Kidney capillary endothelial cell (primary cell): ENCODE results near the gene SLC37A1.

Experiments used
- DNase-seq: peaks from one replicate; pipeline ENCODE4 v3.0.0-alpha.2; 2018; ENCODE audit warnings: low spot score

Gene SLC37A1

DNA sequence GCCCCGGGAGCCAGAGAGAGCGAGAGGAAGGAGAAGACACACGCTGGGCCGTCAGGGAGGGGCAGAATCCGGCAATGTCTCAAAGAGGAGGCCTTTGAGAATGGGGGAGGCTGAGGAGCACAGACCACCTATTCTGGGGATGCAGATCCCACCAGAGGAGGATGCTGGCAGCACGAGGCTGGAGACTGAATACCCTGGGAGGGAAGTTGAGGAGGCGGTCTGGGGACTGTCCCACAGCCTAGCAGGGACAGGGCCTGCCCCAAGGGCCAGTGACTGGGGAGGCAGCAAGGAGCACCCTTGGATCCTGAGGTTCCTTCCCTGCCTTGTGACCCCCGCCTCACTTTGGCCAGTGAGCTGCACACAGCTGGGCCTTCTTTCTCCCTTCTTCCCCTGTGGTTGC lies 49.2 kb downstream of the SLC37A1 start:
- DNase-seq = no peak

DNA sequence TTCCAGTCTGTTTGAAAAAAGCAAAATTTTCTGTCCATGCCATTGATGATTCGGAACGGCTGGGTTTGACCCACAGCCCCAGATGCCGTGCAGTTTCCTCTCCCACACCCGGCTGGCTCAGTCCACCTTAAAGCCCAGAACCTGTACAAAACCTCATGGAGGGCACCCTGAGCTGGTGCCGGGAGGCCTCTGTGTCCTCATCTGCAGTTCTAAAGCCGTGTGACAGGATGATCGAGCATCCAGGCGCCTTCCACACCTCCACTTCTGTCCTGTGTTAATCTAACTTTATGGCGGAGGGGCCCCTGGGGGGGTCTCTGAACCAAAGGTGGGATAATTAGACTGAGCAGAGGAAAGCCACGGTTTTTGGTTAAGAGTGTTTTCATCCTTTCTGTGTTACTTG lies 49.6 kb downstream of the SLC37A1 start:
- no peak for DNase-seq

DNA sequence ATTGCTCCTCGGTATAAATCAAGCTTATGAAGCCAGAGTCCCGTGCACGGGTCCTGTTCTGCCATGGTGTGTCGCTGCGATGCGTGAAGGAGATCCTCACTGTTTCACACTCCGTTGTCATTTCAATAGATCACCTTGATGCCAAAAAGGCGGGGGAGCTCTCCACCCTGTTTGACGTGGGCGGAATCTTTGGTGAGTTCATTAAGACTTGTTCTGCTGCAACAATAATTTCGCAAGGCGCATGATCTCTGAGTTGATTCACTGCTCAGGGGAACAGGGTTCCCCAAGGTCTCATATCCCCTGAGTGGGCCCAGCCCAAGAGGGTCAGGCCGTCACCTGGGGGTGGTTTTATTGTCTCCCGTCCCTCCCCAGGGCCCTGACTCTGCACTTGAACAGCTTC lies 50.0 kb downstream of the SLC37A1 start:
- no peak for DNase-seq

DNA sequence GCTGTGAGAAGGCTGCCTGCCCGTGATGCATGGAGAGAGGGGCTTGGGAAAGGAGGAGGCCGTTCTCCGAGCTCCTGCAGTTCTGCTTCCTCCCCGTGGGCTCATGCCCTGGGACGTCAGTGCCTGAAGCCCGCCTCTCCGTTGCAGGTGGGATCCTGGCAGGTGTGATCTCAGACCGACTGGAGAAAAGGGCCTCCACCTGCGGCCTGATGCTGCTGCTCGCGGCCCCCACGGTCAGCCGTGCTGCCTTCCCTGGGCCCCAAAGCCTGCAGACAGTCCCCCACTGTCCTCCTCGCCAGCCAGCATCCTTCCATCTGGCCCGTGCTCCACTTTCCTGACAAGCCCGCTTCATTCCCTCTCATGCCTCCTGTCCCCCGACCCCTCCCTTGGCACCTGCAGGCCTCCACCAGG lies 50.9 kb downstream of the SLC37A1 start:
- no peak for DNase-seq

DNA sequence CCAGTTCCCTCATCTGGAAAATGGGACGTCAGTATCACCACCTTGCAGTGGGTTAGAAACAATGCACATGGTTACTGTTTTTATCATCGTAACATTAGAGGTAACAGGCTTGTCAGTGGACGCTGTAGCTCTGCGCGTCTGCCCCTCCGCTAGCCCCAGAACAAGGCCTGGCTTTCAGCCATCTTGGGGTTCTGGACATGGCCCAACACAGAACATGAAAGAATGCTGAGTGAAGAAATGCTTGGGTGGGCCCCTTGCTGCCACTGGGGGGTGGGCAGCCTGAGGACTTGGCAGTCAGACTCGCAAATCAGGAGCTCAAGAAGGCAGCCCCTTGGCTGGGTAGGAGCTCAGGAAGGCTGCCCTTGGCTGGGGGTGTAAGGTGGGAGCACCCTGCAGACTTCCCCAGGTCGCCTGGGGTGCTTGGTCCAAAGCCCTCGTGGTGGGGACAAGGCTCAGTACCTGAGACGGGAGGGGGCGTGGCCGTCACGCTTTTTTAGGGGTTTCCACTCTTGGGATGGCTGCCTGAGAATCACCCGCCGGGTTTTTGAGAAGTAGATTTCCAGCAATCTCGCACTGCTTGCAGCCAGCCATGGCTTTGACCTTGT lies 51.7 kb downstream of the SLC37A1 start:
- no peak for DNase-seq

DNA sequence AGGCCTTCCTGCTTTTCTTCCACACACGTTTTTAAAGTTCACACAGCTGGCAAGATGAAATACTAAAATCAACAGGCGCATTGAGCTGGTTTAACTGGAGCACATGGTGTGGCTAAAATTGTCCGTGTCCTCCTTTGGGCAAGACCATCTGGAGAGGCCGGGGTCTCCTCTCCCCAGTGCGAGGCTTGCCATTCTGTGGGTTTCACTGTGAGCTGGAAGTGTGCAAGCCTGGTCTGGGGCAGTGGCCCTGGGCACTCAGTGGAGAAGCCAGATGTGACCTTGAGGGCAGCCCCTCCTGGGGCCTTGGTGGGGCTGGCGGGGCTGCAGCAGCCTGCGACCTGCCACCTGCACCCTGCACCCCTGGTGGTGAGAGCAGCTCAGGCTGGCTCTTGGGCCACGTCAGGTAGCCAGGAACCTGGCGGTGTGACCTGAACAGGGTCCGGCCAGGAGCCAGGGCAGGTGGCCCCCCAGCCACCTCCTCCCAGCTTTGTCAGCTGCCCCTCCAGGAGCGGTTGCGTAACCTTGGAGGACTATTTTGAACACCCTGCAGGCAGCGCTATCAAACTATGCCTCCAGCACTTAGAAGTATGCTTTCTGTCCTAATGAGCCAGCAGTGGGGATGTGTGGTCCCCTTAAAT lies 52.4 kb downstream of the SLC37A1 start:
- DNase-seq = no peak

DNA sequence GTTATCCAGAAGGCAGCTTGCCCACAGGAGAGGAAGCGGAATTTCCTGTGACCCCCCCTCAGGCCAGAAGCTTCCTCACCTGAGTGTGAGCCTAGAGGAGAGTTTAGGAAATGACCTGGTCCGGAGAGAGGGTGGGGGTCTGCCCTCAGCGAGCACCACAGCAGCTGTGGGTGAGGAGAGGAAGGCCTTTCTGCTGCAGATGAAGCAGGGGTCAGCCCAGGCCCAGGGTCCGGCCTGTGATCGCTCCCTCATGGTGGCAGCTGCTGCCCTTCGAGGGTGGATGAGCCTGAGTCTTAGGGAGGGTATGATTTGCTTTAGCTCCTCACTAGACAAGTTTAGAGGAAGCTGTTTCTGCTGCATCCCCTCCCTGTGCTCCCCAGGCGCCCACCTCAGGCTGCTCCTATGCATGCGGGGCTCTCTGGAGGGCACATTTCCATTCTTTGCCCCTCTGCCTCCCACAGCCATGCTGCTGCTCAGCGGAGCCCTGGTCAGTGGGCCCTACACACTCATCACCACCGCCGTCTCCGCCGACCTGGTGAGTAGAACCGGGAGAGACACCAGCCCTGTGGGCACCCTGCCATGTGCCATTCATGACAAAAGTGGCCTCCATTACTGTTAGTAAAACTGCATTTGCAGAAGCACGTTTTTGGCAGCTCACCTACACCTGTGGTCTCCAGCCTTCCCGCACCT lies 53.0 kb downstream of the SLC37A1 start:
- DNase-seq = no peak

DNA sequence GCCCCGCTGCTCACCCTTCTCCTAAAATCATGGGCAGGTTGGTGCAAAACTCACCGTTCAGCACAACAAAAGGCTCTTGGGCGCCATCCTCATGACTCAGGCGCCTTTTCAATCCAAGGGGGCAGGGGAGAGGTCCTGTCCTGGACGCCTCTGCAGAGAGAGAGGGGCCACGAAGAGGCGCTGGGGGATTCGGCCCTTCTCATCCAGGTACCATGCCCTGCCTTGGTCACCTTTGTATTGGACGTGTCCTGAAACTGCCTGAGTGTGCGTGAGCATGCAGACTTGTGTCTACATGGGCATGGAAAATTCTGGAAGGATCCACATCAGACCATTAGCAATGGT lies 53.5 kb downstream of the SLC37A1 start:
- DNase-seq = no peak

DNA sequence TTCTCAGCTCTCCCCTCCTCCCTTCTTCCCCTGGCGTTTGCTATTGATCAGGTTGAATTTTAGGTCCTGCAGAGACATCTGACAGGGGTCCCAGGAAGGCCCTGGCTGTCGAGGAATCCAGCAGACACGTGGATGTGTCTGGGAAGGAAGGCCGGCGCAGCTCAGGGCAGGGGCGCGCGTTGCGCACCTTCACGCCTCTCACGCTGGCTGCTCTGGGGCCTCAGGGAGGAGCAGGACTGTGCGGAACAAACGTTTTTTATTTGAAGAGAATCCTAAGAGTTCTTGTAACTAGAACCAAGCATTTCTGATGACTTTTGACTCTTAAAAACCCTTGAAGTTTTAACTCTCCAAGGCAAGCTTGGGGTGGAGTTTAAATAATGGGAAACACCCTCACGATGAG lies 54.2 kb downstream of the SLC37A1 start:
- DNase-seq = no peak

DNA sequence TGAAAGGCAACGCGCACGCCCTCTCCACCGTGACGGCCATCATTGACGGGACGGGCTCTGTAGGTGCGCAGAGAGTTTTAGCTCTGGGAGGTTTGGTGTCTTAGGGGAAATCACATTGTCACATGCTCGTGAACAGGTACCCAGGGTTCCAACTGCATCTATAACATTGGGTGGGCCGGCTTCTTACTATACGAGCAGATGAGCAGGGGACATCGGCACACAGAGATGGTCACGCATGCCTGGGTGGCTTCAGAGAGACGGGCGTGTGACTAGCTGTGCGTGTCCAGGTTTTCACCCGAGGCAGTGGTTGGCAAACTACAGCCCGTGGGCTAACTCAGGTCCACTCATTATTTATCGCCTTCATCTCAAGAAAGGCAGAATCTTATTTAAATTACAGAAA lies 54.7 kb downstream of the SLC37A1 start:
- no peak for DNase-seq

DNA sequence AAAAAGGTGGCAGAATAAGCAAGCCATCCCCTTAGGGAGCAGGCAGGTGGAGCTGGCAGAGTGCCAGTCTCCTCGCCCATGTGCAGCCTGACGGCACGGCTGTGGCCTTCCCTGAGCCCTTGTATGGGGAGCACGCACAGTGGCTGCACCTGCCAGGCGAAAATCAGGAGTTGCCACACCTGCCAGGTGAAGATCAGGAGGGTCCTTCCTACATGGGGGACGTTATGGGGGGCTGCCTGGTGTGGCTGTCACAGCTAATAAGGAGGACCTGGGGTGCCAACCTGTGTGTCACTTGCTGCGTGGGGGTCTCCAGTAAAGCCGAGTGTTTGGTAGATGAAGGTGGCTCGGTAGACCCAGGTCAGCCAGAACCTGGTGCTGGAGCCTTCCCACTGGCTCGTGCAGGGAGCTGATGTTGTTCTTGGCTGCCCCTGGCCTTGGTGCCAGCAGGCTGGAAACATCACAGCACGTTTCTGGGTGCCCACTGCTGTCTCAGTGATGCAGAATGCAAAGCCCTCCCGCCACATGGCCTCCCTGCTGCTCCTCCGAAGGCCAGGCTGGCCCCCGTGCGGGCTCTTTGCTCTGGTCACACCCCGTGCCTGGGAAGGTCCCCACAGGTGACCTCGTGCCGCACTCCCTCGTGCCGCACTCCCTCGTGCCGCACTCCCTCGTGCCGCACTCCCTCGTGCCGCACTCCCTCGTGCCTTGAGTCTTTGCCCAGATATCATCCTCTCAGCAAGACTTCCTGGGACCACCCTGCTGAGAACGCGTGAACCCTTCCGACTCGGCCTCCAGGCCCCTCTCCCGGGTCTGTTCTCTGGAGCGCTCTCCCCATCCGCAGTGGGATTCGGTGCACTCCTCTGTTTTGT lies 55.4 kb downstream of the SLC37A1 start:
- DNase-seq = no peak

DNA sequence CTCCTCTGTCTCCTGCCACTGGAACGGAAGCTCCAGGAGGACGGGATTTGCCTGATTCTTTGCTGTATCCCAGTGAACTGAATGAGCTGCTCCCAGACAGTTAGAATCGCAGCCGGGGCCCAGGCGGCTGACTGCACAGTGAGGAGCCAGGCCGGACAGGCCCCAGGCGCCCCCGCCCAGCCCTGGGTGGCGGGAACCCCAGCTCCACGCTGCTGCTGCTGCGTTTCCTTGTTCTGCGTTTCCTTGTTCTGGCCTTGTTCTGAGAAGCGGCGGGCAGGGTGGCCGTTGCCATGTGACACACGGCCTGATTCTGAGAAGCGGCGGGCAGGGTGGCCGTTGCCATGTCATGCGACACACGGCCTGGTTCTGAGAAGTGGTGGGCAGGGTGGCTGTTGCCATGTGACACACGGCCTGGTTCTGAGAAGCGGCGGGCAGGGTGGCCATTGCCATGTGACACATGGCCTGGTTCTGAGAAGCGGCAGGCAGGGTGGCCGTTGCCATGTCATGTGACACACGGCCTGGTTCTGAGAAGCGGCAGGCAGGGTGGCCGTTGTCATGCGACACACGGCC lies 56.2 kb downstream of the SLC37A1 start:
- DNase-seq = no peak

DNA sequence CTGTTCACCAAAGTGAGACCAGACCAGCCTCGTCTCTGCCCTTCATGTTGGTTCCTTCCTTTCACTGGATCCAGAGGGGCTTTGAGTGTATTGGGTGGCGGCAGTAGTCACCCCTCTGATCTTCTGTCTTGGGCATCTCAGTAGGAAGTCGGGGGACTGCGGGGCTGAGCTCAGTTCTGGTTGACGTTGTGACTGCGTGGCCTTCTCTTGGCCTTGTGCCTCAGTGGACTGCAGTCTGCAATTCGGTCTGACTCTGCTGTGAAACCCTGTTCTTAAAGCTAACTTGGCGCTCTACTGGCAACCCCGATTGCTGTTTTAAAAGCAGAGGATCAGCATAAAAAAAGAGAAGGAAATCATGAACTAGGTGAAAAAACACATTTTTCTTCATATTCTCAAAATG lies 56.7 kb downstream of the SLC37A1 start:
- DNase-seq = no peak

DNA sequence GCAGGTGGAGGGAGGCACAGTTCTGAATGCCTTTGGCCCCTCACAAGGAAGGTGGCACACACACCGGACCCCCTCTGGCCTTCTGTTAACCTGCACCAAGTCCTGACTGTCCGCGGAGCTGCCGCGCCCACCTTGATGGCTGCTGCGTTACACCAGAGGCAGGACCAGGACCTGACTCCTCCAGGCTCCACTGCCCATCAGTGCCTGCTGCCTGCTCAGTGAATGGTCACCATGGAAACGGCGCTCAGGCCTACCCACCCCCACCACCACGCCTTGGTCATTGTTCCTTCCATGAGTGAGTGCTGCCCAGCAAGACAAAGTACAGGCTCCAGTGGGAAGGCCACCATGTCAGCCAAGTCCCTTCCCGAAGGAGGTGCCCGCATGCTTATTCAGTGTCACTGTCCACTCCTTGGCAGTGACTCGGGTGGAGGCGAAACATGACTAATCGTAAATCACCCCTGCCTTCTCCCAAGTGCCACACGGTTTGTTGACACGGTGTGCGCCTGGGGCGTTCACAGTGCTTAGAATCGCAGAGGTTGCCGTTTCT lies 57.3 kb downstream of the SLC37A1 start:
- no peak for DNase-seq

DNA sequence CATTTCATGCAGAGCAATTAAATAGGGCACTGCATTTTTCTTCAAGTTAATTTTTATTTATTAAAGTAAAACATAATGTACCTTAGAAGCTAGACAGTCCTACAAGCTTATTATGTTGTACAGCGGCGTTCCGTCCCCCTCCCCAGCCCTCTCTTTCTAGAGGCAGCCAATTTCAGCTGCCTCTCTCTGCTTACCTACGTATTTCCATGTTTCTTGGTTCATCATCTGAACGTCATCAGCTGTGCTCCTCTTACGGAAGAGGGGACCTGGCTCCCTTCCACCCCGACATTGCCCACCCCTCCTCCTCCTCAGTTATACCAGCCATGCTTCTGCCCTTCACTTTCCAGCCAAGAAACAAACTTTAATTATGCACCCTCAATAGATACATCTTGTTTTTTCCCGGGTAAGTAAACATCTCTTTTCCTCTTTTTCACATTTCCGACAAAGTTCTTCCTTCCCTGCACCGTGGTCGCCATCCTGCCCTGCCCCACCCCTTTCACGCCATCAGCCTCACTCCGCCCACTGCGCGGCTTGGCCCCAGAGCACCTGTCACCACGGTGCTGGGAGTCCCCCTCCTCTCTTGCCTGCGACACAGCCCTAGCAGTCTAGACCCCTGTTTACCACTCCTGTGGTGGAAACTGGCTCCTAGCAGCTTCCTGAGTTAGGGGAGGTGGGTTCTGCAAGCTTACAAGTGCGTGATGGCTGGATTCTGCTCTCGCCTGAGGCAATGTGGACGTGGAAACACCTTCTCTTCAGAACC lies 57.9 kb downstream of the SLC37A1 start:
- no peak for DNase-seq

DNA sequence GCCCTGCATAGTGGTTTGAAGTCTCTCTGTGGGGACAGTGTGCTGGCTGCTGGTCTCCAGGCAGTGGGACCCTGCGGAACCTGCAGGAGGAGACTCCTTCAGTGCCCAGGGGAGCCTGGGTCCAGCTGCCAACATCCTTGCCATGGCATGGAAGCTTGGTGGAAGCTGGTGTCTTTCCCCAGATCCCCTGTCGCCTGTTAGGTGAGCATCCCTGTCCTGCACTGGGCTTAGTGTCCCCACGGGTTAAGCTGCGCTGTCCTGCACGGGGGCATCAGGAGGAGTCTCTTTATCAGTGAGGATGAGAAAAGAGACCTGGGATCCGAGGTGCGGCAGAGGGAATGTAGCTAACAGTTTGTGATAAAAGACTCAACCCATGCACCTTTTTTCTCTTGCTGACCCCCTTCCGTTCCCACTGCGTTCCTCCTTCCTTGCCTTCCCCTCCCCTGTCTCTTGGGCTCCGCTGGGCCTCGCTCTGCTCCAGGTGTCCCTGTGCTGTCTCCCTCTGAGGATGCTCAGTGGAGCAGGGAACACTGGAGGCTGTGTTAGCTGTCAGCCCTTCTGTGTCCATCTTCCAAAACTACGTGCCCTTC lies 59.3 kb downstream of the SLC37A1 start:
- no peak for DNase-seq

DNA sequence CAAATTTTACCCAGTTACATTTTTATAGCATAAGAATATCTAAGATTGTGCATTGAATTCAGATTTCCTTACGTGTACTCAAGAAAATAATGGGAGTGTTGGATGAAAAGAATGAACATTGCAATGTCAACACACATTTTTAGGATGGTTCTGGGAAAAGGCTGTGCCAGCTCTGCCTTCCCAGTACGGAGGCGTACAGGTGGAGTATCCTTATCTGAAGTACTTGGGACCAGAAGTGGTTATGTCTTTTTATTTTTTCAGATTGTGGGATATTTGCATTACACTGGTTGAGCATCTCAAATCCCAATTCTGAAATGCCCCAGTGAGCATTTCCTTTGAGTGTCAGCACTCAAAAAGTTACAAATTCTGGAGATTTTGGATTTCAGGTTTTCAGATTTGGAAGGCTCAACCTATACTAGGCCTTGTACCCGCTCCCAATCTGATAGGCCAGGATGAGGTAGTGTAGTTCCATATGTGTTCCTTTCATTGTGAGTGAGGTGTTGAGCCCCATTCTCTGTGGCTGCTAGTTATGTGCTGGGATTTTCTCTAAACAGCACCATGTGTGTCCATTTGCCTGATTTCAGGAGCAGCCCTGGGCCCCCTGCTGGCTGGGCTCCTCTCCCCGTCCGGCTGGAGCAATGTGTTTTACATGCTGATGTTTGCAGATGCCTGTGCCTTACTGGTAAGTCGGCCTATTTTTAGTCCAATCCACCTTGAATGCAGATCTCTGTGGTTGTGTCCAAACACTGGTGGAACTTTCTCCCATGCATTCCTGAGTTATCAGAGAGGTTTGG lies 60.8 kb downstream of the SLC37A1 start:
- DNase-seq = no peak

DNA sequence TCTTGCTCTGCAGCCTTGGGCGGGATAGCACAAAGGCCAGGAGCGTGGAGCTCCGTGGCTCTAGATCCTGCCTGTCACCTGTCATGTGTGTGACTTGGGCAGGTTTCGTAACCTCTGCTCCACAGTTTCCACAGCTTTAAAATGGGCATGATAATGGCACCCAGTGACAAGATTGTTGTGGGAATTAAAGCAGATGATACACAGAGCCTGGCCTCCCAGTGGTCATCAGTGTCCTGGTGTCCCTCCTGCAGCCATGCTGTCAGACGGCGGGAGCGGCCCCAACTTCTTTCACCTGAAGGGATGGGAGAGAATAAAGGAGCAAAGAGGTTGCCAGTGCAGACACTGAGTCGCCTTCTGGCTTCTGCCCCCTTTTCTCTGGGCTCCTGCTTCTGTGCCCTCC lies 61.5 kb downstream of the SLC37A1 start:
- no peak for DNase-seq

DNA sequence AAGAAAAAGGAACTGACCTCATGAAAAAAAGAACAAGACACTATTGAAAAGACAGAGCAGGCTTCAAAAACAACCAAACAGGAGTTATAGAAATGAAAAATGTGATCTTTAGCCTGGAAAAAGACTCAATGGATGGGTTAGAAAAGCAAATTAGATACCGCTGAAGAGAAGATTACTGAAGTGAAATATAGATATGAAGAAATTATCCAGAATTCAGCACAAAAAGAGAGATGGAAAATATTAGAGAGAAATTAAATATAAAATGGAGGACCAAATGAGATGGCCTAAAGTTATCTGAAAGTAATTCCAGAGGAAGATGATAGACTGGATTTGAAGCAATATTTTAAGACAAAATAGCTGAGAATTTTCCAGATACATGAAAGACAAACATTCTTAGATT lies 63.0 kb downstream of the SLC37A1 start:
- DNase-seq = no peak

DNA sequence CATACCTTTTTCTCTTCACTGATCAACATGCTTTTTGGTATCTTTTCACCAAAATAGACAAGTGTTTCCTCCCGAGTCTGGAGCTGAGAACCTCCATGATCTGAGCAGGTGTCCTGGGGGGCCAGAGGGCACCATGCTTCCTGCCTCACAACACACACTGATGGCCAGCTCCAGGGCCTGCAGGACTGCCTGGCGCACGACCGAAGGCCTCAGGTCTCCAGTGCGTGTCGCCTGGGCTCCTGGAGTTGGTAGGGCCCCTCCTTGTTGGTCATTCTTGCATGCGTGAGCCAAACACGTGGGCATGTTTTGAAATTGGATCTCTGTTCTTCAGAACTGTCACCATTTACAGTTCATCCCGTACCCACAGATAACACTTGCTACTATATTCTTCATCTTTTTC lies 64.4 kb downstream of the SLC37A1 start:
- DNase-seq = no peak
